ENCODE results near the gene TMEM108. TPM values are rescaled to one million over a fixed set of nuclear protein-coding genes. Genes with fewer than 3 reads are reported as not detected.

TMEM108 gene
- total RNA-seq, 1 experiment from 2014 or later = not detected

DNA sequence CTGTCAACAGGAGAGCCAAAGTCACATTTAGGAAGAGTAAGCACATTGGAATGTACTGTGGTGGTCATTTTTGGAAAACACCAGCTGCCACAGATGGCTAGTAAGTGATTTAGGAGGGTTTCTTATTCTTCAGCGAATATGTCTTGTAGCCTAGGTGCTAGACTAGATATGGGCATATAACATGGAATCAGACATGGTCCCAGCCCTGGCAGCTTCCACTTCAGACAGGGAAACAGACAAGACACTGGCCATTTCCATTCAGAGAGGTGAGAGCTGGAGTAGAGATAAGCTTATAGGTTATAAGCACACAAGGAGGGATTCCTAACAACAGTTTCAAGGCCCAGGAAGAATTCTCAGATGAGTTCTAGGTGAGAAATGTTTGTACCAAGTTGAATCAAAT lies 333.5 kb downstream of the TMEM108 start:
- Histone ChIP-seq H3K27me3 (replicated peaks; ENCODE audit: control insufficient read depth, insufficient read depth, low read length) (no peaks in the 10 kb centered on the region; the same call in 1 of the 2 replicates), H3K4me1 (no peaks in the 10 kb centered on the region), H3K36me3 (ENCODE audit: control insufficient read depth, insufficient read depth, low read length) (no peaks in the 10 kb centered on the region), H3K9me3 (no peaks in the 10 kb centered on the region), H3K4me3 (ENCODE audit: low read depth, low read length) (no peak overlapping the region)
- DNase-seq = no peak
- no peak for TF ChIP-seq CTCF (IDR thresholded peaks at IDR 0.05; ENCODE audit: insufficient read depth in 1 of 2, low read depth in 1 of 2, low read length in 1 of 2, severe bottlenecking in 1 of 2, unreplicated experiment in 1 of 2)
- H3K4me1 Mint-ChIP-seq (ENCODE audit: low read depth, unreplicated experiment) = no peaks in the 10 kb centered on the region
- ChIA-PET POLR2A (no interaction called here), CTCF (no interaction called here)
- no peak overlapping the region for H3K4me3 Mint-ChIP-seq (ENCODE audit: unreplicated experiment)
- no peaks in the 10 kb centered on the region for H3K36me3 Mint-ChIP-seq (ENCODE audit: insufficient read depth, unreplicated experiment)
- intact Hi-C loops (cut with micrococcal nuclease; ENCODE audit: unreplicated experiment) = no loop called here
- H3K27me3 Mint-ChIP-seq (ENCODE audit: insufficient read depth, unreplicated experiment) = peaks cover 9% of the 10 kb centered on the region
- H3K9me3 Mint-ChIP-seq (ENCODE audit: unreplicated experiment) = no peaks in the 10 kb centered on the region
- no TSS peak for BruUV-seq (replicated peaks)
- H3K27ac Mint-ChIP-seq (ENCODE audit: unreplicated experiment) = no peak overlapping the region

GRCh38 chr3:133374708-133375402 lies 336.7 kb downstream of the TMEM108 start:
- Mint-ChIP-seq H3K27ac (ENCODE audit: unreplicated experiment) (no peak overlapping the region), H3K27me3 (ENCODE audit: insufficient read depth, unreplicated experiment) (peaks cover 6% of the 10 kb centered on the region), H3K4me1 (ENCODE audit: low read depth, unreplicated experiment) (no peaks in the 10 kb centered on the region), H3K9me3 (ENCODE audit: unreplicated experiment) (no peaks in the 10 kb centered on the region), H3K4me3 (ENCODE audit: unreplicated experiment) (no peak overlapping the region), H3K36me3 (ENCODE audit: insufficient read depth, unreplicated experiment) (no peaks in the 10 kb centered on the region)
- intact Hi-C loops (cut with micrococcal nuclease; ENCODE audit: unreplicated experiment) = no loop called here
- ChIA-PET CTCF (interaction anchor here (0.6 to 1.4 kb wide), 2 partner anchors 105 to 644 kb away, joined by 3 to 5 read pairs; no protein-coding TSS in a partner anchor), POLR2A (no interaction called here)
- Histone ChIP-seq H3K9me3 (no peaks in the 10 kb centered on the region), H3K4me3 (ENCODE audit: low read depth, low read length) (no peak overlapping the region), H3K27me3 (replicated peaks; ENCODE audit: control insufficient read depth, insufficient read depth, low read length) (no peaks in the 10 kb centered on the region), H3K4me1 (no peaks in the 10 kb centered on the region), H3K36me3 (ENCODE audit: control insufficient read depth, insufficient read depth, low read length) (no peaks in the 10 kb centered on the region)
- DNase-seq = no peak
- TF ChIP-seq CTCF (IDR thresholded peaks at IDR 0.05; ENCODE audit: insufficient read depth in 1 of 2, low read depth in 1 of 2, low read length in 1 of 2, severe bottlenecking in 1 of 2, unreplicated experiment in 1 of 2) = no peak
- BruUV-seq (replicated peaks) = no TSS peak

DNA sequence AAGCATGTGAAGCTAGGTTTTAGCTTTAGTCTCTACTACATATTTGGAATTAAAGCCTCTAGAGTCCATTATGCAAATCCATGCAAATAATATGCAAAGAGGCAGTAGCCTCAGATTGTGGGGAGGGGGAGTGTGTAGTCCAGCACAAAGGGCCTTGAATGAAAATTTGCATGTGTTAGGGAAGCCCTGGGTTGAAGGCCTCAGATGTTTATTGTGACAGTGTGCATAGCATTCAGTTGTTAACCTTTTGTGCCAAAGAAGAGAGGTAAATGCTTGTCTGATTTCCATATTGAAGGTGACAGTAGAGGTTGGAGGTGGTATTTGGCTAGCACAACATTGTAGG lies 337.2 kb downstream of the TMEM108 start:
- no peak overlapping the region for H3K4me3 ChIP-seq (ENCODE audit: low read depth, low read length)
- no peak for TF ChIP-seq CTCF (IDR thresholded peaks at IDR 0.05; ENCODE audit: insufficient read depth in 1 of 2, low read depth in 1 of 2, low read length in 1 of 2, severe bottlenecking in 1 of 2, unreplicated experiment in 1 of 2)
- H3K9me3 ChIP-seq = no peaks in the 10 kb centered on the region
- Mint-ChIP-seq H3K9me3 (ENCODE audit: unreplicated experiment) (no peaks in the 10 kb centered on the region), H3K27me3 (ENCODE audit: insufficient read depth, unreplicated experiment) (peaks cover 4% of the 10 kb centered on the region), H3K4me1 (ENCODE audit: low read depth, unreplicated experiment) (no peaks in the 10 kb centered on the region), H3K36me3 (ENCODE audit: insufficient read depth, unreplicated experiment) (no peaks in the 10 kb centered on the region), H3K27ac (ENCODE audit: unreplicated experiment) (no peak overlapping the region), H3K4me3 (ENCODE audit: unreplicated experiment) (no peak overlapping the region)
- ChIA-PET POLR2A (no interaction called here), CTCF (interaction anchor here (1.4 kb wide), 1 partner anchor 644 kb away, joined by 5 read pairs; no protein-coding TSS in a partner anchor)
- no peak for DNase-seq
- no peaks in the 10 kb centered on the region for H3K4me1 ChIP-seq
- H3K27me3 ChIP-seq (replicated peaks; ENCODE audit: control insufficient read depth, insufficient read depth, low read length) = no peaks in the 10 kb centered on the region
- BruUV-seq (replicated peaks) = no TSS peak
- intact Hi-C loops (cut with micrococcal nuclease; ENCODE audit: unreplicated experiment) = no loop called here
- H3K36me3 ChIP-seq (ENCODE audit: control insufficient read depth, insufficient read depth, low read length) = no peaks in the 10 kb centered on the region

Data from Caco-2 (cell line).